ENCODE data around the gene APBB1IP. TPM values are rescaled to one million over a fixed set of nuclear protein-coding genes. Genes with fewer than 3 reads are reported as not detected.

The APBB1IP gene
- total and polyA plus RNA-seq, 2 of the 8 experiments (the other 6 are each of a cell fraction or from before 2014, with no cell fraction given), result 0.05 TPM; not detected in 1

DNA sequence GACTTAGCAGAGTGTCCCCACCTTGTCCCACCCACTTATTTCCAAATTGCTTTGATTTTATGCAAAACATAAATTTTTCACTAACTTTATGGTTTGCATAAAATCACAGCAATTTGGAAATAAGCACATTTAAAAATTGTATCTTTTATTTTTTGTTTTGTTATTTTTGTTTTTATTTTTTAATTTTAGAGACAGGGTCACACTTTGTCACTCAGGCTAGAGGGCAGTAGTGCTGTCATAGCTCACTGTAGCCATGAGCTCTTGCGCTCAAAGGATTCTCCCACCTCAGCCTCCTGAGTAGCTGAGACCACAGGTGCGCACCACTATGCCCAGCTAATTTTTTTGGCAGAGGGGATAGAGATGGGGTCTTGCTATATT, 43.2 kb downstream of the APBB1IP start:
- H3K18ac ChIP-seq (ENCODE audit: extremely low read depth, low read length), result no peak overlapping the region
- POLR2A ChIA-PET (ENCODE audit: partially characterized antibody), result no interaction called here
- H2BK12ac ChIP-seq (ENCODE audit: low read depth, low read length), result no peak overlapping the region
- H3K79me1 ChIP-seq (ENCODE audit: low read depth, low read length), result no peaks in the 10 kb centered on the region
- no peaks in the 10 kb centered on the region for H3K4me1 ChIP-seq (replicated peaks in 1 of 4; ENCODE audit: control insufficient read depth in 3 of 4, insufficient read depth in 4 of 4, low read length in 3 of 4)
- H3K79me2 ChIP-seq (ENCODE audit: control insufficient read depth in 1 of 2, insufficient read depth in 2 of 2, low read length in 2 of 2), result no peaks in the 10 kb centered on the region
- H4K5ac ChIP-seq (ENCODE audit: insufficient read length, low read depth, low read length), result no peak overlapping the region
- no peak overlapping the region for H2AFZ ChIP-seq (ENCODE audit: low read length)
- no peaks in the 10 kb centered on the region for H3K36me3 ChIP-seq (ENCODE audit: control insufficient read depth in 2 of 4, insufficient read depth in 4 of 4, low read length in 3 of 4)
- H2BK5ac ChIP-seq (ENCODE audit: low read depth, low read length), result no peak overlapping the region
- H3K4me3 ChIP-seq (ENCODE audit: extremely low read depth in 1 of 4, insufficient read depth in 2 of 4, low read depth in 3 of 4, low read length in 4 of 4), result no peak overlapping the region
- H3K23ac ChIP-seq (ENCODE audit: insufficient read length), result no peak overlapping the region
- H3K4me2 ChIP-seq (ENCODE audit: insufficient read depth in 1 of 2, low read depth in 2 of 2, low read length in 2 of 2), result no peak overlapping the region
- no peak for DNase-seq (ENCODE audit: low read depth in 1 of 2, low spot score in 2 of 2)
- H3K27me3 ChIP-seq (replicated peaks in 1 of 4; ENCODE audit: control insufficient read depth in 3 of 4, extremely low read depth in 1 of 4, insufficient read depth in 3 of 4, low read length in 3 of 4), result no peaks in the 10 kb centered on the region
- FAIRE-seq, result no peak
- H2BK15ac ChIP-seq (ENCODE audit: low read length), result no peak overlapping the region
- TF ChIP-seq CREB1 (IDR thresholded peaks at IDR 0.05) (no peak), TBP (IDR thresholded peaks at IDR 0.05; ENCODE audit: low read depth, low read length) (no peak), SIX5 (IDR thresholded peaks at IDR 0.05; ENCODE audit: low read depth, low read length) (no peak), KDM4A (IDR thresholded peaks at IDR 0.05; ENCODE audit: low read depth, low read length, severe bottlenecking) (no peak), RBBP5 (IDR thresholded peaks at IDR 0.05; ENCODE audit: borderline replicate concordance, low read depth, low read length) (no peak), BCL11A (IDR thresholded peaks at IDR 0.05; ENCODE audit: low read depth in 2 of 2, low read length in 2 of 2) (no peak)
- TF ChIP-seq, protein P1, sequence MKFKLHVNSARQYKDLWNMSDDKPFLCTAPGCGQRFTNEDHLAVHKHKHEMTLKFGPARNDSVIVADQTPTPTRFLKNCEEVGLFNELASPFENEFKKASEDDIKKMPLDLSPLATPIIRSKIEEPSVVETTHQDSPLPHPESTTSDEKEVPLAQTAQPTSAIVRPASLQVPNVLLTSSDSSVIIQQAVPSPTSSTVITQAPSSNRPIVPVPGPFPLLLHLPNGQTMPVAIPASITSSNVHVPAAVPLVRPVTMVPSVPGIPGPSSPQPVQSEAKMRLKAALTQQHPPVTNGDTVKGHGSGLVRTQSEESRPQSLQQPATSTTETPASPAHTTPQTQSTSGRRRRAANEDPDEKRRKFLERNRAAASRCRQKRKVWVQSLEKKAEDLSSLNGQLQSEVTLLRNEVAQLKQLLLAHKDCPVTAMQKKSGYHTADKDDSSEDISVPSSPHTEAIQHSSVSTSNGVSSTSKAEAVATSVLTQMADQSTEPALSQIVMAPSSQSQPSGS (IDR thresholded peaks at IDR 0.05; ENCODE audit: low read length), result no peak
- no peak overlapping the region for H3K14ac ChIP-seq (ENCODE audit: insufficient read length)
- H3K9me3 ChIP-seq (ENCODE audit: insufficient read depth in 2 of 2, low read depth in 1 of 2, low read length in 1 of 2), result no peaks in the 10 kb centered on the region
- no peak overlapping the region for H2BK20ac ChIP-seq (ENCODE audit: low read length)
- H4K8ac ChIP-seq (ENCODE audit: extremely low read depth, insufficient read depth, low read length), result no peak overlapping the region
- no peak overlapping the region for H4K91ac ChIP-seq (replicated peaks; ENCODE audit: insufficient read length, low read length)
- no peak overlapping the region for H3K27ac ChIP-seq (ENCODE audit: low read depth, low read length)
- no peak overlapping the region for H2BK120ac ChIP-seq (replicated peaks; ENCODE audit: low read depth, low read length)
- CTCF ChIA-PET (ENCODE audit: partially characterized antibody), result interaction anchor here (0.8 to 0.9 kb wide), 4 partner anchors 9 to 69 kb away, joined by 3 read pairs; no protein-coding TSS in a partner anchor
- H2AK5ac ChIP-seq (ENCODE audit: low read depth, low read length), result no peak overlapping the region
- no peaks in the 10 kb centered on the region for H3K23me2 ChIP-seq (ENCODE audit: low read depth, low read length)
- no peak overlapping the region for H3K56ac ChIP-seq (replicated peaks; ENCODE audit: insufficient read length, low read depth, low read length)
- H3K9ac ChIP-seq (replicated peaks in 1 of 4; ENCODE audit: extremely low read depth in 1 of 4, low read depth in 3 of 4, low read length in 3 of 4), result no peak overlapping the region
- WGBS, 2 experiments (ENCODE audit: extremely low coverage in 1 of 2, insufficient coverage in 1 of 2, insufficient read length in 1 of 2, insufficient replicate concordance in 2 of 2, low coverage in 1 of 2, low lambda C conversion rate in 2 of 2, missing lambda C conversion rate in 1 of 2), result 94% methylated on average over 2 of the region's 2 CpGs; no CpG with 5 or more reads in 1 of the 2 experiments
- no peak overlapping the region for H3K4ac ChIP-seq (replicated peaks; ENCODE audit: insufficient read length, low read depth, low read length)
- no peaks in the 10 kb centered on the region for H4K20me1 ChIP-seq (replicated peaks in 1 of 2; ENCODE audit: control insufficient read depth in 1 of 2, insufficient read depth in 2 of 2, low read length in 2 of 2)

Measured in H1 (cell line).